GM23248 (cell line): ENCODE data around the gene PLCB2.

Experiments
- EZH2 ChIP-seq: fragments of 200-600 bp; sonication (generic); IDR thresholded peaks from 2 replicates; pipeline ENCODE4 v1.6.1; 2018; ENCODE audit warnings: antibody characterized with exemption, mild to moderate bottlenecking; ENCODE audit not compliant: insufficient read depth, poor library complexity, severe bottlenecking
- EZH2phosphoT487 ChIP-seq: fragments of 200-600 bp; sonication (generic); IDR thresholded peaks from 2 replicates; pipeline ENCODE4 v1.6.1; 2018; ENCODE audit warnings: antibody characterized with exemption, moderate library complexity, mild to moderate bottlenecking, low read depth; ENCODE audit not compliant: insufficient read depth

DNA sequence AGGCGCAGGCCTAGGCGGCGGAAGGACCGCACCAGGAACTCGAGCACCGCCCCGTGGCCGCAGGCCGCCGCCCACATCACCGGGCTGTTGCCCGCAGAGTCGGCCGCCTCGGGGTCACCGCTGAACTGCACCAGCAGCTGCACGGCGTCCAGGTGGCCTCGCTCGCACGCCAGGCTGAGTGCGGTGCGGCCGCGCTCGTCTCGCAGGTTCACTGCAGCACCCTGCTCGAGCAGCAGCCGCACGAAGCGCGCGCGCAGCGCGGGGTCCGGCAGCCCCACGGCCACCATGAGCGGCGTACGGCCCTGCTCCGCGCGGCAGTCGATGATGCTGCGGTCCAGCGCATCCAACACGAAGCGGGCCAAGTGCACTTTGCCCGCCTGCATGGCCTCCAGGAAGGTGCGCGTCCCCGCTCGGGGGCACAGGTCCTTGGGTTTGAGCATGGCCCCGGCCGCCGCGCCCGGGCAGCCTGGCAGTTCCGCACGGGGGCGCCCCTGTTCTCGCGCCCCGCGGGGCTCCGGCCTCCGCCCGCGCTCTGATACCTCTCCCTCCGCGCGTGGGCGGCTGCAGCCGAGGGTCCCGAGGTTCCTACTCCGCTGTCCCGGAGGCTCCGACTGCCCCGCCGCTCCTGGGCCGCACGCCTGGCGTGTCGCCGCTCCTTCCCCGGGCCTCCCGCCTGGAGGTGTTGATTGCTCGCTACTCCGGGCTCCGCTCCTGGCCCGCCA lies 25.4 kb downstream of the PLCB2 start:
- TF ChIP-seq EZH2 (peak; percentile 89), EZH2phosphoT487 (no peak; the same call in 1 of the 2 replicates)
